NCI-H1930 (cell line): ENCODE data around the gene DDX25.
"Not testable (repeated sequence)": the region's sequence is repeated elsewhere in the genome, so short reads cannot be mapped to it uniquely, and the experiment has no call there.

Experiments
- DNase-seq, 2 experiments: peaks; one replicate each; lab custom pipeline; 2025; lab: John Stamatoyannopoulos, UW

The DDX25 gene

GRCh38 chr11:125903711-125904659 is at the start of gene DDX25:
Gene DDX25, plus strand, starts transcription at chr11:125904508. Its CDS starts 10 bp downstream, at chr11:125904518.
- DNase-seq: peak; percentile 77 to 86

GRCh38 chr11:125857670-125858069 is 46.6 kb upstream of the DDX25 start:
- DNase-seq: not testable (repeated sequence)

DNA sequence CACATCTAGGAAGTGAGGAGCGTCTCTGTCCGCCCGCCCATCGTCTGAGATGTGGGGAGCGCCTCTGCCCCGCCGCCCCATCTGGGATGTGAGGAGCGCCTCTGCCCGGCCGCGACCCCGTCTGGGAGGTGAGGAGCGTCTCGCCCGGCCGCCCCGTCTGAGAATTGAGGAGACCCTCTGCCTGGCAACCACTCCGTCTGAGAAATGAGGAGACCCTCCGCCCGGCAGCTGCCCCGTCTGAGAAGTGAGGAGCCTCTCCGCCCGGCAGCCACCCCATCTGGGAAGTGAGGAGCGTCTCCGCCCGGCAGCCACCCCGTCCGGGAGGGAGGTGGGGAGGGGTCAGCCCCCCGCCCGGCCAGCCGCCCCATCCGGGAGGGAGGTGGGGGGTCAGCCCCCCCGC is 41.5 kb upstream of the DDX25 start:
- DNase-seq: not testable (repeated sequence)

DNA sequence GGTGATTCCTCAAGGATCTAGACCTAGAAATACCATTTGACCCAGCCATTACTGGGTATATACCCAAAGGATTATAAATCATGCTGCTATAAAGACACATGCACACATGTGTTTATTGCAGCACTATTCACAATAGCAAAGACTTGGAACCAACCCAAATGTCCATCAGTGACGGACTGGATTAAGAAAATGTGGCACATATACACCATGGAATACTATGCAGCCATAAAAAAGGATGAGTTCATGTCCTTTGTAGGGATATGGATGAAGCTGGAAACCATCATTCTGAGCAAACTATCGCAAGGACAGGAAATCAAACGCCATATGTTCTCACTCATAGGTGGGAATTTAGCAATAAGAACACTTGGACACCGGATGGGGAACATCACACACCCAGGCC is 39.0 kb upstream of the DDX25 start:
- DNase-seq: not testable (repeated sequence)

GRCh38 chr11:125869521-125869920 is 34.8 kb upstream of the DDX25 start:
- no peak for DNase-seq

- DNase-seq: peak in 1 of 2 experiments; percentile 34
Observed at GRCh38 chr11:125871391-125872137, 32.7 kb upstream of the DDX25 start.

DNA sequence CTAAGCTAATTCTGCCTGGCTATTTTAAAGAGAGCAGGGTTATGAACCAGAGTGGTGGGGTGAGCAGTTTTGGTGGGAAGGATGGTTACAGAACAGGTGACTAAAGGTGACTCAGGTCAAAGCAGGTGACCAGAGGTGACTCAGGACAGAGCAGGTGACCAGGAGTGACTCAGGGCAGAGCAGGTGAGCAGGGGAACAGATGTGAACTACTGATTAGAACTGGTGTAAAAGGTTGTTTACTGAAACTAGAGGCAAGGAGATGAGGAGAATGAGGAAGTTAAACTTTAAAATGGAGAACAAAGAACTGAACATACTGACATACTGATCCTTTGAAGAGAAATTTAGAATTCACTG is 32.2 kb upstream of the DDX25 start:
- DNase-seq: no peak

- no peak for DNase-seq
Observed at GRCh38 chr11:125873881-125874555, 30.3 kb upstream of the DDX25 start.

DNA sequence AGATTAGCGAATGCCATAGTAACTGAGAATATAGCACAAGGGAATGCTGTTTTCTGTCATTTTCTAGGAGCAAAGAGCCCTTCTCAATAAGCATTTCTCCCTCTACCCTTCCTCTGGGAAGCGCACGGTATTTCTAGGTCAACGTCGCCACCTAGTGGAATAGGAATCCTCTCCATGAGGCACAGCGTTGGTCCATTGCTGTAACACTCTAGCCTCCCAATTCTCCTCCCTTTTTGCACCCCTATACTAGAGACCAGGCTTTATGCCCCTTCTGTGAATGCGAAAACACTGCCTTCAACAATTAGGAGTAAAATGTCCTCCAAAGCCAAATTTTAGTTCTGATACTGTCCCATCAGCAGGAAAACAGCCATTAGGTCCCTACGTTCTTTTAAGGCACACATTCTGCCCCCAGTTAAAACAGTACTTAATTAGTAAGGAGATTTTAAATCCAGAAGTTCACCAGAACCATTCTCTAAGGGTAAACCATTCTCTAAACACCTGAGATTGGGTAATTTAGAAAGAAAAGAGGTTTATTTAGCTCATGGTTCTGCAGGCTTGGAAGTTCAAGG is 29.7 kb upstream of the DDX25 start:
- DNase-seq: peak; percentile 40 to 54

DNA sequence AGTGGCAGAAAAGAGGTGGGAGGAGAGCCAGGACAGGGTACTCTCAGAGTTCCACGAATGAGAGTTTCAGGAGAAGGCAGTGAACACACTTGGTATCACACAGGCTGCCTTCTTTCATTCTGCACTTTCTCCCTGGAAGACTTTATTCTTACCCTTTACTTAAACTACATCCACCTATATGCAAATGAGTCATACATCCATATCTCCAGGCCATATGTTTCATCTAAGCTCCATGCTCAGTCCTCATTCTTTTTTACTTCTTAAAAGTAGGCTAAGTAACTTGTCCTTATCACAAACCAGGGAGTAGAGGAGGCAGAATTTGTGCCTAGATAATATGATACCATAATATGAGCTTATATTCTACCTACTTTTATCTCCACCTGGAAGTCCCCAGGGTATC is 23.0 kb upstream of the DDX25 start:
- DNase-seq: no peak

DNA sequence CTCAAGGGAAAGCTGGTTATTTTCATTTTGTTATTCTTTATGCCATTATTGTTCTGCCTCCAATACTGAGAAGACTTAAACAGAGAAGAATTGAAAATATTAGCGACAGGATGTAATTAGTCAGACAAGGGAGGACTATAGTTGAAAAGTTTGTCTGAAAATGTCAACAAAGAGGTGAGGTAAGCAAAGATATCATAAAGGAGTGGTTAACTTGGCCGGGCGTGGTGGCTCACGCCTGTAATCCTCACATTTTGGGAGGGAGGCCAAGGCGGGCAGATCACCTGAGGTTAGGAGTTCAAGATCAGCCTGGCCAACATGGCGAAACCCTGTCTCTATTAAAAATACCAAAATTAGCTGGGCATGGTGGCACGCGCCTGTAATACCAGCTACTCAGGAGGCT is 20.9 kb upstream of the DDX25 start:
- DNase-seq: no peak

DNA sequence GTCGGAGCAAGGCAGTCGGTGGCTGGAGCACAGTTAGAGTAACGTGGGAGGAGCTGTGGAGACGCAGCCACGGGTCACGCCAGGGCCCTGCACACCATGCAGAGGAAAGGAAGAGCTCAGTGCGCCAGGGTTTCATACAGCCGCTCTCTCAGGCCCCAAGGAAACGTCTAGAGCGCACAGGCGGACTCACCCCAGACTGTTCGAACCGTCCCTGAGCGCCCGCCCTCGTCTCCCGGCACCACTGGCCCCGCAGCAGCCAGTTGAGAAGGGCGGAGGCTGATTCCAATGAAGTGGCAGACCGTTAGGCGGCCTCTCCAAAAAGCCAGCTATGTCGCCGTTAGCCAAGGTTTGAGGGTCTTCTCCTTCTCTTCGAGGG is 17.3 kb upstream of the DDX25 start:
- peak in 1 of 2 experiments; percentile 42 for DNase-seq

- peak; percentile 88 to 91 for DNase-seq
Observed at GRCh38 chr11:125887373-125888324, 16.7 kb upstream of the DDX25 start, which contains the start of gene HYLS1. Gene HYLS1, plus strand, starts transcription at chr11:125887668. Its CDS starts 11,701 bp downstream, at chr11:125899369.

DNA sequence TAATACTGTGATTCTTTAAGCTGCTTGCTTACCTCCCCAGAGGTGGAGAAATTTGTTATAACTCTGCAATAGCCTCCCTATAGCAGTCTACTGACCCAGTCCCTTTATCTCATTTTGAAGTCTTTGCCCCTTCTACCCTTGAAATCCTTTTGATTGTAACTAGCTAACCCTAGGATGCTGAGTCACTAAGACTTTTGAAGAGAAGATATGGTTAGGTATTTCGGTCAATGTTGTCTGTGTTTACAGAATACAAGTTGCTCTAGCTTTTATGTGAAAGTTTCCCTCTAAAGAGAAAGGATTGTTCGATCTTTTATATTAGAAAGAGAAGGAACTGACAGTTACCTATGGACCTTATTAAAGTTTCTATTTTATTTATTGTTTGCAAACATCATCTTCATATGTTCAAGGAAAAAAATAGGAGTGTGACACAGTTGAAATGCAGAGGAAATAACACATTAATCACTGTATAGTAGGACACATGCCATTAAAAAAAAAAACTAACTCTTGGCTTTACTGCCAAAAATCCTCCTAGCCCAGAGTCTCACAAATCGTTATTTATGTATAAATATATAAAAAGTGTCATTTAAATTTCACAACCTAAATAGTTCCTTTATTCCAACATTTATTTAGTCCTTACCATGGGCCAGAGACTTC is 13.7 kb upstream of the DDX25 start:
- DNase-seq: no peak

GRCh38 chr11:125892071-125892470 is 12.2 kb upstream of the DDX25 start:
- DNase-seq: no peak

GRCh38 chr11:125892994-125893393 is 11.3 kb upstream of the DDX25 start:
- no peak for DNase-seq

DNA sequence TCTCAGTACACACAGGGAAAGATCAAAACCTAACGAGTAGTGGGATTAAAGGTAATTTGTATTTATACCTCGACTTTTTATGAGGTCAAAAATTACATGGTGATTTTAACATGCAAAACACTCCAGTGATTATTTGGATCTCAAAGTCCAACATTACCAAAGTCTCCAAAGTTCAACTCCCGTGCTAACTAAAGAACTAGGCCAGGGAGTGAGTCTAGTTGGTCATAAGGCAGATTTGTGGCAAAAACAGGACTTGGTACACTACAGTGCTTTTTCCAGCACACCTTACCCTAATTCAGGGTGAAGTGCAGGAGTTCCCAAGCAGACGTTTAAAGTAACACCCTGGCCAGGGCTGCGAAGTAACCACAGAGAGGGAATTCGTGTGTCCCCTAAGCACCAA is 2.4 kb upstream of the DDX25 start:
- no peak for DNase-seq

GRCh38 chr11:125902277-125902926 is 1.9 kb upstream of the DDX25 start:
- DNase-seq: no peak

- DNase-seq: peak; percentile 85 to 91
Observed at GRCh38 chr11:125902927-125903710, 1.2 kb upstream of the DDX25 start, which contains the start of gene PUS3. Gene PUS3, minus strand, starts transcription at chr11:125903206. Its CDS starts 6,922 bp downstream, at chr11:125896284.
